Measurements from ENCODE around the gene MTARC2.

The MTARC2 gene

GRCh38 chr1:220783453-220783852 lies 35.3 kb downstream of the MTARC2 start:
- Histone ChIP-seq H3K4ac (ENCODE audit: low read depth in 1 of 2, low read length in 2 of 2) (no peak overlapping the region), H2BK12ac (ENCODE audit: low read length in 2 of 2) (no peak overlapping the region), H3K9me3 (ENCODE audit: control insufficient read depth, low read length) (no peaks in the 10 kb centered on the region), H2AK5ac (ENCODE audit: low read length, severe bottlenecking) (no peak overlapping the region), H3K36me3 (ENCODE audit: control insufficient read depth in 1 of 2, insufficient read depth in 2 of 2, low read depth in 1 of 2, low read length in 2 of 2) (no peaks in the 10 kb centered on the region), H3K18ac (ENCODE audit: low read depth in 1 of 2, low read length in 2 of 2) (no peak overlapping the region), H4K91ac (ENCODE audit: low read length) (no peak overlapping the region), H3K27me3 (ENCODE audit: control insufficient read depth in 1 of 2, insufficient read depth in 1 of 2, low read length in 2 of 2) (peaks cover 0 to 5% of the 10 kb centered on the region in 2 experiments), H2BK120ac (ENCODE audit: low read depth, low read length) (no peak overlapping the region), H3K14ac (ENCODE audit: low read length in 2 of 2) (no peak overlapping the region), H3K27ac (ENCODE audit: low read length, poor library complexity, severe bottlenecking) (no peak overlapping the region), H3K9ac (ENCODE audit: low read length) (no peak overlapping the region), H3K4me2 (ENCODE audit: low read length, poor library complexity, severe bottlenecking) (no peak overlapping the region), H4K8ac (ENCODE audit: low read length) (no peak overlapping the region), H3K4me1 (ENCODE audit: control insufficient read depth, insufficient read depth, low read depth, low read length) (peaks cover 12% of the 10 kb centered on the region), H3K79me1 (replicated peaks; ENCODE audit: low read length, poor library complexity, severe bottlenecking) (peaks cover 2% of the 10 kb centered on the region), H2AFZ (ENCODE audit: low read depth, low read length) (no peak overlapping the region), H2BK5ac (ENCODE audit: low read depth, low read length, poor library complexity, severe bottlenecking) (no peak overlapping the region), H3K4me3 (ENCODE audit: insufficient read depth in 1 of 2, low read depth in 1 of 2, low read length in 2 of 2) (no peak overlapping the region), H2BK15ac (ENCODE audit: low read depth, poor library complexity, severe bottlenecking) (no peak overlapping the region), H3K23ac (ENCODE audit: low read length in 2 of 2) (no peak overlapping the region)
- no peak for DNase-seq
- 95% methylated on average over 2 of the region's 3 CpGs for WGBS

GRCh38 chr1:220784751-220785150 lies 36.6 kb downstream of the MTARC2 start:
- Histone ChIP-seq H3K4ac (ENCODE audit: low read depth in 1 of 2, low read length in 2 of 2) (no peak overlapping the region), H2BK15ac (ENCODE audit: low read depth, poor library complexity, severe bottlenecking) (no peak overlapping the region), H3K4me3 (ENCODE audit: insufficient read depth in 1 of 2, low read depth in 1 of 2, low read length in 2 of 2) (no peak overlapping the region), H3K79me1 (replicated peaks; ENCODE audit: low read length, poor library complexity, severe bottlenecking) (peaks cover 2% of the 10 kb centered on the region), H2AFZ (ENCODE audit: low read depth, low read length) (no peak overlapping the region), H3K4me2 (ENCODE audit: low read length, poor library complexity, severe bottlenecking) (no peak overlapping the region), H3K27ac (ENCODE audit: low read length, poor library complexity, severe bottlenecking) (no peak overlapping the region), H2BK120ac (ENCODE audit: low read depth, low read length) (no peak overlapping the region), H3K23ac (ENCODE audit: low read length in 2 of 2) (no peak overlapping the region), H3K9me3 (ENCODE audit: control insufficient read depth, low read length) (no peaks in the 10 kb centered on the region), H3K27me3 (ENCODE audit: control insufficient read depth in 1 of 2, insufficient read depth in 1 of 2, low read length in 2 of 2) (peaks cover 0 to 5% of the 10 kb centered on the region in 2 experiments), H3K14ac (ENCODE audit: low read length in 2 of 2) (no peak overlapping the region), H2BK5ac (ENCODE audit: low read depth, low read length, poor library complexity, severe bottlenecking) (no peak overlapping the region), H4K8ac (ENCODE audit: low read length) (no peak overlapping the region), H2BK12ac (ENCODE audit: low read length in 2 of 2) (peak overlapping the region in 1 of 2 experiments; percentile 13), H3K18ac (ENCODE audit: low read depth in 1 of 2, low read length in 2 of 2) (no peak overlapping the region), H4K91ac (ENCODE audit: low read length) (no peak overlapping the region), H3K9ac (ENCODE audit: low read length) (no peak overlapping the region), H3K36me3 (ENCODE audit: control insufficient read depth in 1 of 2, insufficient read depth in 2 of 2, low read depth in 1 of 2, low read length in 2 of 2) (no peaks in the 10 kb centered on the region), H2AK5ac (ENCODE audit: low read length, severe bottlenecking) (no peak overlapping the region), H3K4me1 (ENCODE audit: control insufficient read depth, insufficient read depth, low read depth, low read length) (peaks cover 12% of the 10 kb centered on the region)
- 94% methylated on average over 3 of the region's 4 CpGs for WGBS
- no peak for DNase-seq

- Histone ChIP-seq H2BK5ac (ENCODE audit: low read depth, low read length, poor library complexity, severe bottlenecking) (no peak overlapping the region), H3K4me3 (ENCODE audit: insufficient read depth in 1 of 2, low read depth in 1 of 2, low read length in 2 of 2) (no peak overlapping the region), H3K9me3 (ENCODE audit: control insufficient read depth, low read length) (no peaks in the 10 kb centered on the region), H3K36me3 (ENCODE audit: control insufficient read depth in 1 of 2, insufficient read depth in 2 of 2, low read depth in 1 of 2, low read length in 2 of 2) (no peaks in the 10 kb centered on the region), H4K8ac (ENCODE audit: low read length) (no peak overlapping the region), H3K4ac (ENCODE audit: low read depth in 1 of 2, low read length in 2 of 2) (no peak overlapping the region), H3K9ac (ENCODE audit: low read length) (no peak overlapping the region), H3K4me1 (ENCODE audit: control insufficient read depth, insufficient read depth, low read depth, low read length) (peaks cover 12% of the 10 kb centered on the region), H3K4me2 (ENCODE audit: low read length, poor library complexity, severe bottlenecking) (no peak overlapping the region), H3K79me1 (replicated peaks; ENCODE audit: low read length, poor library complexity, severe bottlenecking) (peaks cover 2% of the 10 kb centered on the region), H2AK5ac (ENCODE audit: low read length, severe bottlenecking) (no peak overlapping the region), H3K23ac (ENCODE audit: low read length in 2 of 2) (no peak overlapping the region), H3K18ac (ENCODE audit: low read depth in 1 of 2, low read length in 2 of 2) (no peak overlapping the region), H3K14ac (ENCODE audit: low read length in 2 of 2) (no peak overlapping the region), H2BK120ac (ENCODE audit: low read depth, low read length) (no peak overlapping the region), H4K91ac (ENCODE audit: low read length) (no peak overlapping the region), H3K27me3 (ENCODE audit: control insufficient read depth in 1 of 2, insufficient read depth in 1 of 2, low read length in 2 of 2) (peaks cover 0 to 5% of the 10 kb centered on the region in 2 experiments), H2BK12ac (ENCODE audit: low read length in 2 of 2) (no peak overlapping the region), H2AFZ (ENCODE audit: low read depth, low read length) (no peak overlapping the region), H2BK15ac (ENCODE audit: low read depth, poor library complexity, severe bottlenecking) (no peak overlapping the region), H3K27ac (ENCODE audit: low read length, poor library complexity, severe bottlenecking) (no peak overlapping the region)
- DNase-seq = no peak
- WGBS = 88% methylated on average over 11 of the region's 11 CpGs
Measured at GRCh38 chr1:220785166-220786056, 37.3 kb downstream of the MTARC2 start.

GRCh38 chr1:220786057-220786336 lies 37.9 kb downstream of the MTARC2 start:
- no peak overlapping the region for H3K4ac ChIP-seq (ENCODE audit: low read depth in 1 of 2, low read length in 2 of 2)
- H3K4me2 ChIP-seq (ENCODE audit: low read length, poor library complexity, severe bottlenecking) = peak overlapping the region; percentile 99
- peaks cover 12% of the 10 kb centered on the region for H3K4me1 ChIP-seq (ENCODE audit: control insufficient read depth, insufficient read depth, low read depth, low read length)
- no peak overlapping the region for H2BK5ac ChIP-seq (ENCODE audit: low read depth, low read length, poor library complexity, severe bottlenecking)
- 33% methylated on average over 13 of the region's 13 CpGs for WGBS
- H3K9me3 ChIP-seq (ENCODE audit: control insufficient read depth, low read length) = no peaks in the 10 kb centered on the region
- H3K79me1 ChIP-seq (replicated peaks; ENCODE audit: low read length, poor library complexity, severe bottlenecking) = peaks cover 2% of the 10 kb centered on the region
- H3K9ac ChIP-seq (ENCODE audit: low read length) = peak overlapping the region; percentile 42
- H2BK15ac ChIP-seq (ENCODE audit: low read depth, poor library complexity, severe bottlenecking) = no peak overlapping the region
- H4K91ac ChIP-seq (ENCODE audit: low read length) = no peak overlapping the region
- DNase-seq = no peak
- H4K8ac ChIP-seq (ENCODE audit: low read length) = peak overlapping the region; percentile 86
- no peaks in the 10 kb centered on the region for H3K36me3 ChIP-seq (ENCODE audit: control insufficient read depth in 1 of 2, insufficient read depth in 2 of 2, low read depth in 1 of 2, low read length in 2 of 2)
- peak overlapping the region in 1 of 2 experiments; percentile 50 for H3K23ac ChIP-seq (ENCODE audit: low read length in 2 of 2)
- H3K27me3 ChIP-seq (ENCODE audit: control insufficient read depth in 1 of 2, insufficient read depth in 1 of 2, low read length in 2 of 2) = peaks cover 0 to 5% of the 10 kb centered on the region in 2 experiments
- no peak overlapping the region for H2BK120ac ChIP-seq (ENCODE audit: low read depth, low read length)
- H3K4me3 ChIP-seq (ENCODE audit: insufficient read depth in 1 of 2, low read depth in 1 of 2, low read length in 2 of 2) = peak overlapping the region in 1 of 2 experiments; percentile 71
- H3K18ac ChIP-seq (ENCODE audit: low read depth in 1 of 2, low read length in 2 of 2) = peak overlapping the region; percentile 8 to 71
- H2AFZ ChIP-seq (ENCODE audit: low read depth, low read length) = peak overlapping the region; percentile 33
- H2BK12ac ChIP-seq (ENCODE audit: low read length in 2 of 2) = peak overlapping the region in 1 of 2 experiments; percentile 77
- H3K27ac ChIP-seq (ENCODE audit: low read length, poor library complexity, severe bottlenecking) = no peak overlapping the region
- no peak overlapping the region for H3K14ac ChIP-seq (ENCODE audit: low read length in 2 of 2)
- no peak overlapping the region for H2AK5ac ChIP-seq (ENCODE audit: low read length, severe bottlenecking)

Data from mesenchymal stem cell (in vitro differentiated cells and primary cell).